HEK293 (cell line): ENCODE data around the gene TXNDC8.
A peak's percentile ranks its signal among the peaks of the same experiment; 100 is the strongest.

Experiments used
- CTCF ChIA-PET: fragments of 350-600 bp; formaldehyde crosslinking; extraction: SDS; loops from one replicate; lab custom pipeline; 2021; ENCODE audit warnings: antibody characterized with exemption; lab: Yijun Ruan, JAX
- POLR2A ChIA-PET: fragments of 300-600 bp; formaldehyde crosslinking; extraction: SDS; loops from one replicate; lab custom pipeline; 2020; ENCODE audit warnings: antibody characterized with exemption, inconsistent platforms; lab: Yijun Ruan, JAX
- H3K27ac ChIP-seq: fragments of 200-500 bp; sonication (Bioruptor generic); 2 replicates; pipeline ENCODE4 v1.5.1; 2014; ENCODE audit warnings: low read depth, low read length, control low read depth, inconsistent platforms; ENCODE audit errors: extremely low read depth
- H3K36me3 ChIP-seq, 2 experiments: fragments of 200-500 bp in 1 of 2; sonication (Bioruptor generic) in 1 of 2; 1 replicate in 1 of 2; 2 replicates in 1 of 2; pipeline ENCODE4 v1.5.1; 2014 to 2017; ENCODE audit warnings: inconsistent platforms in 2 of 2, low read length in 2 of 2; ENCODE audit not compliant: control insufficient read depth in 2 of 2, insufficient read depth in 1 of 2
- H3K4me1 ChIP-seq: fragments of 200-500 bp; sonication (Bioruptor generic); 2 replicates; pipeline ENCODE4 v1.5.1; 2014; ENCODE audit warnings: mild to moderate bottlenecking, low read length, inconsistent platforms; ENCODE audit not compliant: control insufficient read depth, insufficient read depth
- H3K4me3 ChIP-seq: 2 replicates; pipeline ENCODE4 v1.5.1; 2011; ENCODE audit warnings: low read depth, mild to moderate bottlenecking, control low read depth, low read length, moderate library complexity
- H3K9me3 ChIP-seq: fragments of 200-500 bp; sonication (Bioruptor generic); 2 replicates; pipeline ENCODE4 v1.5.1; 2014; ENCODE audit warnings: low read depth, low read length, inconsistent platforms; ENCODE audit not compliant: control insufficient read depth, insufficient read depth
- FEZF1 ChIP-seq: fragments of 450-650 bp; formaldehyde crosslinking; IDR thresholded peaks from 2 replicates; pipeline ENCODE4 v1.5.1; 2016; ENCODE audit warnings: missing biosample characterization, missing genetic modification characterization
- KLF10 ChIP-seq: fragments of 450-650 bp; IDR thresholded peaks from 2 replicates; pipeline ENCODE4 v1.5.1; 2018; ENCODE audit warnings: missing biosample characterization, mild to moderate bottlenecking, missing genetic modification characterization
- KLF9 ChIP-seq: fragments of 450-650 bp; formaldehyde crosslinking; IDR thresholded peaks from 2 replicates; pipeline ENCODE4 v1.5.1; 2016; ENCODE audit warnings: missing biosample characterization, missing genetic modification characterization, low read depth
- OVOL3 ChIP-seq: fragments of 450-650 bp; formaldehyde crosslinking; IDR thresholded peaks from 2 replicates; pipeline ENCODE4 v1.5.1; 2016; ENCODE audit warnings: missing biosample characterization, missing genetic modification characterization
- PRDM2 ChIP-seq: fragments of 450-650 bp; formaldehyde crosslinking; IDR thresholded peaks from 2 replicates; pipeline ENCODE4 v1.5.1; 2016; ENCODE audit warnings: missing biosample characterization, missing genetic modification characterization, borderline replicate concordance
- SCRT2 ChIP-seq: fragments of 450-650 bp; formaldehyde crosslinking; IDR thresholded peaks from 2 replicates; pipeline ENCODE4 v1.5.1; 2016; ENCODE audit warnings: missing biosample characterization, missing genetic modification characterization
- SP2 ChIP-seq: fragments of 450-650 bp; formaldehyde crosslinking; IDR thresholded peaks from 2 replicates; pipeline ENCODE4 v1.5.1; 2016; ENCODE audit warnings: missing biosample characterization, missing genetic modification characterization
- TRIM28 ChIP-seq: IDR thresholded peaks from 2 replicates; pipeline ENCODE4 v1.6.1; 2011; ENCODE audit warnings: low read length, control low read depth, borderline replicate concordance
- ZBTB10 ChIP-seq: fragments of 450-650 bp; formaldehyde crosslinking; IDR thresholded peaks from 2 replicates; pipeline ENCODE4 v1.5.1; 2016; ENCODE audit warnings: missing biosample characterization, missing genetic modification characterization
- ZBTB17 ChIP-seq: fragments of 450-650 bp; formaldehyde crosslinking; IDR thresholded peaks from 2 replicates; pipeline ENCODE4 v1.5.1; 2016; ENCODE audit warnings: missing biosample characterization, missing genetic modification characterization
- ZBTB20 ChIP-seq: fragments of 450-650 bp; formaldehyde crosslinking; IDR thresholded peaks from 2 replicates; pipeline ENCODE4 v1.5.1; 2016; ENCODE audit warnings: missing biosample characterization, missing genetic modification characterization
- ZNF169 ChIP-seq: fragments of 450-650 bp; formaldehyde crosslinking; IDR thresholded peaks from 2 replicates; pipeline ENCODE4 v1.5.1; 2016; ENCODE audit warnings: missing biosample characterization, missing genetic modification characterization
- ZNF335 ChIP-seq: fragments of 450-650 bp; formaldehyde crosslinking; conservative IDR thresholded peaks from 2 replicates; pipeline ENCODE4 v1.5.1; 2016; ENCODE audit warnings: missing biosample characterization, missing genetic modification characterization
- ZNF394 ChIP-seq: fragments of 450-650 bp; formaldehyde crosslinking; IDR thresholded peaks from 2 replicates; pipeline ENCODE4 v1.5.1; 2016; ENCODE audit warnings: missing biosample characterization, missing genetic modification characterization, mild to moderate bottlenecking, moderate library complexity, borderline replicate concordance
- ZNF449 ChIP-seq: fragments of 450-650 bp; formaldehyde crosslinking; IDR thresholded peaks from 2 replicates; pipeline ENCODE4 v1.5.1; 2017; ENCODE audit warnings: missing biosample characterization, mild to moderate bottlenecking, missing genetic modification characterization, moderate library complexity
- ZNF501 ChIP-seq: fragments of 450-650 bp; formaldehyde crosslinking; IDR thresholded peaks from 2 replicates; pipeline ENCODE4 v1.5.1; 2016; ENCODE audit warnings: missing biosample characterization, missing genetic modification characterization
- ZNF585B ChIP-seq: fragments of 450-650 bp; formaldehyde crosslinking; IDR thresholded peaks from 2 replicates; pipeline ENCODE4 v1.5.1; 2016; ENCODE audit warnings: missing biosample characterization, missing genetic modification characterization
- ZNF623 ChIP-seq: fragments of 450-650 bp; formaldehyde crosslinking; IDR thresholded peaks from 2 replicates; pipeline ENCODE4 v1.5.1; 2016; ENCODE audit warnings: missing biosample characterization, missing genetic modification characterization
- ZNF654 ChIP-seq: fragments of 450-650 bp; formaldehyde crosslinking; IDR thresholded peaks from 2 replicates; pipeline ENCODE4 v1.5.1; 2016; ENCODE audit warnings: low read depth, missing biosample characterization, missing genetic modification characterization
- ZNF701 ChIP-seq: fragments of 450-650 bp; formaldehyde crosslinking; IDR thresholded peaks from 2 replicates; pipeline ENCODE4 v1.5.1; 2016; ENCODE audit warnings: missing biosample characterization, missing genetic modification characterization

The TXNDC8 gene

GRCh38 chr9:110257956-110258355 lies 79.7 kb downstream of the TXNDC8 start (continued):
- TF ChIP-seq ZNF623 (tag by site-specific recombination): no peak
- no peak for TF ChIP-seq SP2 (tag by site-specific recombination)
- no peak for TF ChIP-seq ZNF701 (tag by site-specific recombination)

- Histone ChIP-seq H3K36me3 (no peaks in the 10 kb centered on the region; a peak in 1 of 3 replicates), H3K4me1 (peaks cover 5% of the 10 kb centered on the region; the same call in 1 of the 2 replicates), H3K27ac (peak overlapping the region; percentile 95; the same call in 1 of the 2 replicates), H3K9me3 (no peaks in the 10 kb centered on the region), H3K4me3 (peak overlapping the region; percentile 87)
- ChIA-PET CTCF (interaction anchor here (0.6 to 1.1 kb wide), 3 partner anchors 10 to 168 kb away, joined by 3 read pairs; no protein-coding TSS in a partner anchor), POLR2A (interaction anchor here (0.6 to 1.3 kb wide), 13 partner anchors 9 to 842 kb away, joined by 3 to 14 read pairs (median 5); no protein-coding TSS in a partner anchor)
- TF ChIP-seq OVOL3 (tag by site-specific recombination) (no peak), ZNF449 (peak; percentile 92; the same call in 1 of the 2 replicates), ZBTB20 (no peak), ZNF394 (tag by site-specific recombination) (0 out of 2 replicates have a peak, but pooled peaks have one; percentile 7), ZBTB17 (tag by site-specific recombination) (peak; percentile 82), ZNF335 (0 out of 2 replicates have a peak, but pooled peaks have one; percentile 3), ZNF169 (tag by site-specific recombination) (no peak), ZNF585B (tag by site-specific recombination) (no peak), KLF10 (no peak), PRDM2 (no peak), TRIM28 (0 out of 2 replicates have a peak, but pooled peaks have one; percentile 16), KLF9 (tag by site-specific recombination) (no peak), ZBTB10 (tag by site-specific recombination) (0 out of 2 replicates have a peak, but pooled peaks have one; percentile 1), ZNF501 (tag by site-specific recombination) (0 out of 2 replicates have a peak, but pooled peaks have one; percentile 3), ZNF654 (tag by site-specific recombination) (no peak), SCRT2 (tag by site-specific recombination) (peak; percentile 68; the same call in 1 of the 2 replicates), FEZF1 (tag by site-specific recombination) (no peak)
These were observed 80.4 kb downstream of the TXNDC8 start for GRCh38 chr9:110257097-110257841.
